ENCODE results near the gene ARHGAP24.
A peak's percentile ranks its signal among the peaks of the same experiment; 100 is the strongest.
"Not testable (repeated sequence)": the region's sequence is repeated elsewhere in the genome, so short reads cannot be mapped to it uniquely, and the experiment has no call there.

ARHGAP24 gene

DNA sequence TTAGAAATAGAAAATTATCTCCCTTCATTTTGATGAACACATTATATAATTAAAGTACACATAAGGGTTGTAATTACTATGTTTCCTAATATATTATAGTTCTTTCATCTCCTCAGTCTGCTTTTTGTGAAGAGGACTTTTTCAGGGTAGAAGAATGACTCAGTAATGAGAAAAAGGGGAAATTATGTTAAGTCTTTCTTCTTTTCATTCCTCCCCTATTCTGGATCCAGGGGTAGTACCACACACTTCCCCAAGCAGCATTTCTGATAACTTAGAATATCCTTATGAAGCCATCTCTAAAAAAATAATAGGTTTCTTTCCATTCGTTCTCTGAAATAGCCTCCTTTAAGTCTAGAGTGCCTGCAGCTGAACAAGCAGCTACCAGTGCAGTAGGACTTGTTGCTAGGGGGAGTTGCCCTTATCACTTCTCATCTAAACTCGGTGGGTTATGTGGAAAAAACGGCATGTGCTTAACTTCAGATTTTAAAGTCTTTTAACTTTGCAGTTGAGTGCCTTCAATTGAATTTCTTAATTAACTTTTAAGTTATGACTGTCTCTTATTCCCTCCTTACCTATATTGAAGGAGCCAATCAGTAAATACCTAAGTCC is 184.8 kb downstream of the ARHGAP24 start:
- no peak for DNase-seq

DNA sequence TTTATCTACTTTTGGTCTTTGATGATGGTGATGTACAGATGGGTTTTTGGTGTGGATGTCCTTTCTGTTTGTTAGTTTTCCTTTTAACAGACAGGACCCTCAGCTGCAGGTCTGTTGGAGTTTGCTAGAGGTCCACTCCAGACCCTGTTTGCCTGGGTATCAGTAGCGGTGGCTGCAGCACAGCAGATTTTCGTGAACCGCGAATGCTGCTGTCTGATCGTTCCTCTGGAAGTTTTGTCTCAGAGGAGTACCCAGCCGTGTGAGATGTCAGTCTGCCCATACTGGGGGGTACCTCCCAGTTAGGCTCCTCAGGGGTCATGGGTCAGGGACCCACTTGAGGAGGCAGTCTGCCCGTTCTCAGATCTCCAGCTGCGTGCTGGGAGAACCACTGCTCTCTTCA is 191.7 kb downstream of the ARHGAP24 start:
- DNase-seq = not testable (repeated sequence)

DNA sequence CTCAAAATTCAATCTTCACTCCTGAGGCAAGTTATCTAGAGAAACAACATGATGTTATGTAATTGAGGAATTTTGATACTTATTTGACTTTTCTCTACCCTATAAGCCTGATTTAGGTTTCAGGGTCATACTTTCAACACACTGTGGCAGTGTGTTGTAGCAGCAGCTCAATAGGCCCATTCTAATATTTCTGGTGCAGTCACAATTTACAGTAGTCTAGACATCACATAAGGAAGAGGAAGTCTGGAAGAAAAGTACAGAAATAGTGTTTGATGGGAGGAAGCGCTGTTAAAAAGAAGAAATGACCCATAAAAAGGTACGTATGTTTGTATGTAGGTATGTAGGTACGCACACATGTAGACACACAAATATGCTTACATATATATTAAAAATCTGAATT is 194.3 kb downstream of the ARHGAP24 start:
- DNase-seq = no peak

DNA sequence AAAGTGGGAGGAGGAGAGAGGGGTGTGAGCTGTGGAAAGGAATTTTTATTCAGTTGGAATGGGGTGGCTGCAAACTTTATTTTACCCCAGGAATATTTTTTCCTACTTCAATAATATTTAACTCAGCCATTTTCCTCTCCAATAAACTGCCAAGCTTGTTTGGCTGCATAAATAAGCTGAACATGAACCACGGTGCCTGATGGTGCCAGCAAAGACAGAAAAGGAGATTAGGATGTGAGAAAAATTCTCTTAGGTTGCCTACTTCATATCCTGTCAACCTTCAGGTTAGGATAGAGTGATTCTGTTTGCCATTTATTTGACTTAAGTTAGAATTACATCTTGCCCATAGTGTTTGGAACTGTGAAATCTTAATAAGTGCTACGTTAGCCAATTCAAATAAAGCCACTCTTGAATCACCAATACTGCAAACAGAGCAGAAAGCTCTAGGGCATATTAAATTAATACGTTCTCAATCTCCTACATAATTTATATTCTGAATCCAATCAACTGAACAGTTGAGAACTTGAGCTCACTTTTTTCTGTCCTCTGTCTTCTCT is 195.1 kb downstream of the ARHGAP24 start:
- no peak for DNase-seq

DNA sequence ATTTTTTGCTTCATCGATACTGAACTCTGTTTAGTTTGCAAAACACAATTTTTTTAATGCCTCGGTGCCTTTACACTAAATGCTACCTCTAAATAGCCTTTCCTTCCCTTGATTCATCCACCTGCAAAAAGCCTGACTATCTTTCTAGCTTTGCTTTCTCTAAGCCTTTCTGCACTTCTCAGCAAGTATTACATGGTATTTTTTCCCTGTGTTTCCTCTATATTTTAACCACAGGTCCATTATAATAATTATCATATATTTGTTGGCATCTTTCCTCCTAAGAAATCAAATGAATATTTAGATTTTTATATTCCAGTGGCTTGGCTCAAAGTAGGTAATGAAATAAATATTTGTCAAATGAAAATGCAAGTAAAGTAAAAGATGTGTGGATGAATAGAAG is 196.2 kb downstream of the ARHGAP24 start:
- no peak for DNase-seq

DNA sequence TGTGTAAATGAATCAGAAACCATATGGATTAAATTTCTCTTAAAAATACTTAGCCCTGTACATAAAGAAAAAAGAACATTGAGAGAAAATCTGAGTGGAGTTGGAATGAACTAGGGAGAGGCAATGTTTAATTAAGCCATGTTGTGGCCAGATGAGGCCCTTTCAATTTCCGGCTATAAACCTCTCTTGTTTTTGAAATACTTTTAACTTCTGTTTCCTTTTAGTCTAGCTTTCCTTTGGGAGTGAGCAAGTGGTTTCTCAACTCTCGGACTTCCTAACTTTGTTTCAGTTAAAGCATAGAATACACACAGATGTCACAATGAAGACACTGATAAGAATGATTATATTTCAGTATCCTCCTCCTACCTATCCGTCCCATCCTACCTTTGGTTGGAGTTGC is 197.2 kb downstream of the ARHGAP24 start:
- no peak for DNase-seq

DNA sequence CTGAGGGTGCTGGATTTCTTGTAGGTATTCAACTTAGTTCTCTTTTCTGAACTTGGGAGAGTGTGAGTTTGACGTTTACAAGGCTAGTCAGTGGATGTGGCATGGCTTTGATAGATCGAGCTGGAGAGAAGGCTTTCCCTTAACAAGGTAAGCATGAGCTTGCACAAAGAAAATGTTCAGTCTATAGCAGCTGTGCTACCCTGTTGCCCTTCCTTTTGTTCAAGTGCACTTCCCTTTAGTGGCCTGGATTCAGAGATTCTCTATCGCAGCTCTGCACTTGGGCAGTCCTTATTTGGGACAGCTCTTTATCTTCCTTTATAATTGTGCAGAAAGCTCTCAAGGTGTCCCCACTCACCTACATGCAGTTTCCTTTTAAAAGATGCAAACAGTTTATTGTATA is 198.0 kb downstream of the ARHGAP24 start:
- no peak for DNase-seq

DNA sequence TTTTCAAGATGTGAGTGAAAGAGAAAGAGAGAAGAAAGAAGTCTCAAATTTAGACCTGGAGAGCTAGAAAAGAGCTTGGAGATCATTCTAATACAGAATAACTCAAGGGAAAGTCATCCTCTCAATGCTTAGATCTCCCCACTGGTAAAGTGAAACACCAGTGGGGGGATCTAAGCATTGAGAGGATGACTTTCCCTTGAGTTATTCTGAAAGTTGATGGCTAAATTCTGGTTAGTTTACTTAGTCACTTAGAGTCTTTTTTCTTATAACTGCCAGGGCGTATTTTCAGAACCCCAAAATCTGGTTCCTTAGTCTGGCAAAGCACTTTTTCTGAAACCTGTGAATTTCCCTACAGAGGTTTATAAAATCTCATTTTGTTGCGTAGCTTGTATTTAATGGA is 198.6 kb downstream of the ARHGAP24 start:
- DNase-seq = no peak

DNA sequence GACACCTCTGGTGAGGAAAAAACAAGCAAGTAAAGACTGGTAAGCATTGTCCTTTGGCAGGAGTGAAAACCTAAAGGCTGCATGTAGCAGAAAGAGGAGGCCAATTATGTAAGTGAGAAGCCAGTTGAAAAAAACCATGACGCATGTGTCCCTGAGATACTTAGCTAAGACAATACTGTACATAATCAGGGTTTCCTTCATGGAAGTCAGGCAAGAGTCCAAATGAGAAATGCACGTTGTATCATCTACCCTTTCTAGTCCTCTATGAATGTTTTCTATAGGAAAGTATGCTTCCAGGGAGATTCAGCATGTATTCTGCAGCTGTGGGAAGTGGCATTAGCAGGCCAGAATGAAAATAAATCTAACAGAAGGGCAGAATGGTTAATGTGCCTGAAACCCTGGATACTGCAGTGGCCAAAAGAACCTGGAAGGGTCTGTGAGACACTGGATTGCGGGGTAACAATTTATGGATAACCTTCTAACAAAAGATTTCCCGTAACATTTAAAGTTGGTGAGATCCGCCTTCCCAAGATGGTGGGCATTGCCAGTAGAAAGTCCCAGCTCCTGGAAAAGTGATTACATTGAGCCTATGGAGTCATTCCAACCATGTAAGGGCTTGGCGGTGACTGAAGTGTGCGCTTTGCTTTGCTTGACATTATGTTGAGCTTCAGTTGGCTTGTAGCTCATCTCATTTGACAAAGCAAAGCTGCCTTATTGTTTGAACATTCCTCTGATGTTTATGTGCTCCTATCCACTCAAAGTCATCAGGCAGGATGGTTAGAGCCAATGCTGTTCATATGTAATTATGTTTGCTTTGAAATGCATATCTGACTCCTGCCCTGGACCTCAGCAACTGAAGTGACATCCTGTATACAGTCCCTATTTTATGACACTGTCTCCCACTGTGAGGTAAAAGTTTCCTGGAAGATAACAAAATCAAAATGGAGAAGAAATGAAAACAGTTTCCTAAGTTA is 200.4 kb downstream of the ARHGAP24 start:
- no peak for DNase-seq

DNA sequence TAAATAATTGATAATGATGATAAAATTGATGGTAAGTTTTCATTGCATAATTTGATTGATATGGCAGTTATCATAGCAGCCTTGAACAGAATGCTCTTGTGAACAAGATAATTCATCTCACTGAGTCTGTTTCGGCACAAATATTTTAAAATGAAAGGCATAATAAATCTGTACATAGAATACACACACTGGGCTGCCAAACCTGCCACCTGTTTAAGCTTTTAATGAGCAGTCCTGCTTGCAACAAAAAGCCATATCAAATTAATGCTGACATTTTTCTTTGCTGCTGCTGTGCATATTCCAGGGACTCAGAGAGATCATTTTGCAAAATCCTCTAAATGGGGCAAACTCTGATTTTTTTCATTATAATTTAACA is 201.1 kb downstream of the ARHGAP24 start:
- no peak for DNase-seq

DNA sequence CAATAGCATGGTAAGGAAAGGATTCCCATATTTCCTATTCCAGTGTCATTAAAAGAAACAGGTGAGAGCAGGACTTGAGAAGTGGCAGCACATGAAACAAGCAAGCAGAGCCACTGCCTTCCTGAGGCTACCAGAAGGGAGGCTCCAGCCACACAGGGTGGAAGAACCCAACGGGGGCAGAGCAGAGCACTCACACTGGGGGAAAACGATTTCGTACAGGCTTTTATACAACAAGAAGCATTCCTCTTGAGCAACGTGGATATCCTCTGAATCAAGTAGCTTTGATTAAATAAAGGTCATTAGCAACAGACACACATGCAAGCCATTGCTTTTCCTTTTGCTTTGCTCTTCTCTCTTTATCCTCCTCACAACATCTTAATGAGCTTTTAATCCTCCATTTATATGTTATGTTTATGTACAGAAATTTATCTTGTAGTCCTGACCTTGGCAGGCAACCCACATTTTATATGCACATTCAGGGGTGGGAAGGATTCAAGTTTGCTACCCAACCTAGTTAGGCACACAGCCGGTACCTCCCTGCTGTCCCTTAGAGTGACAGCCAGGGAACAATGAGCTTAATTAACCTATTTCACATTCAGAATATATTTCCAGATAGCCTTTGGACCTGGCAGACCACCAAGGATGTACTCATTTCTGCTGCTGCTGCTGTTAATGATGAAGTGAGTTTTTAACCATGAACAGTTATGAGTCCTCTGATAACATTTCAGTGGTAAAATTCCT is 202.1 kb downstream of the ARHGAP24 start:
- no peak for DNase-seq

DNA sequence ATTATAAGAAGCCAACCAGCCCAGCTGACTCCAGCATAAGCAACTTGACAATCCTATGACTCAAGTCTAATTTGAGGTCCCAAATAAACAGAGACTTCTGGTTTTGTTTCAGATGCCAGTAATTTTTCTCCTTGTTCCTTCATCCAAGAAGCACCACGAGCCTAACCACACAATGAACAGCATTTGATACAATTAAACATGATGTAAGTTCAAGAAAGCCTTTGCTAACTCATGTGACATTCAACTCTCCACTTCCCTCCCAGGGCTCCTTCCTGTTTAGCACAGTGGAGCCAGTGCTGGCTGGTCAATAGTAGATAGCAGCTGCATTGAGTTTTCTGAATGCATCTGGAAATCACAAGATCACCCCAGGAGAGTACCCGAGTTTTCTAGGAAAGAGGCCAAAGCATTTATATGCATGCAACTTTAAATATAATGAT is 206.3 kb downstream of the ARHGAP24 start:
- DNase-seq = peak; percentile 1

DNA sequence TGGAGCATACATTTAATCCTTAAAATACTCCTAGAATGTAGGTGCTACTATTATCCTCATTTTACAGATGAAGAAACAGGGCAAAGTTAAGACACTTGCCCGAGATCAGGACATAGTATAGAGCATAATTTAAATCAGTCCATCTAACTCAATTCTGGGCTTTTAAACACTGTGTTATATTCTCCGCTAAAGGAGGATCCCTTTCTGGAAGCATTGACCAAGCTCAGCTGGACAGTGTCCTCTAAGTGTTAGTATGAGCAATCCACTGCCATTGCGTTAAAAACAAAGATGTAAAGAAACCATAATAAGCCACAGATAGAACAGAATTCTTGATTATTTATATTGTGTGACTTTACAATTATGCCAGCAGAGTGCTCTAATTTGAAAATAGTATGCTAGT is 207.0 kb downstream of the ARHGAP24 start:
- DNase-seq = no peak

DNA sequence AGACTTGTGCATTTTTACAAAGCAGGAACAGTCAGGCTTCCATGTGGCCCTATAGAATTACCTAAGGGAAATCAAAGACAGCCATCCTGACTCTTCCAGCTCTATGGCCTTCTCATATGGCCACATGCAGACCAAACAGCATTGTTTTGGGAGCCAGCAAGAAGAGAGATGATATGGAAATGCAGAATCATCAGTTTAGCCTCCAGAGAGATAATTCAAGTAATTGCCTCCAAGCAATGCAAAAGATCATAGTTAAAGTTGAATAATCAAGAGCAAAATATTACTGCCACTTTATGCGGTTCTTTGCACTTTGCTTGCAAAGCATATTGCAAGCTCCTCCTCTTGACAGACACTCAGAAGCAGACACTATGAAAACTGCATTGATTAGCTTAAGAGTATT is 207.4 kb downstream of the ARHGAP24 start:
- no peak for DNase-seq

DNA sequence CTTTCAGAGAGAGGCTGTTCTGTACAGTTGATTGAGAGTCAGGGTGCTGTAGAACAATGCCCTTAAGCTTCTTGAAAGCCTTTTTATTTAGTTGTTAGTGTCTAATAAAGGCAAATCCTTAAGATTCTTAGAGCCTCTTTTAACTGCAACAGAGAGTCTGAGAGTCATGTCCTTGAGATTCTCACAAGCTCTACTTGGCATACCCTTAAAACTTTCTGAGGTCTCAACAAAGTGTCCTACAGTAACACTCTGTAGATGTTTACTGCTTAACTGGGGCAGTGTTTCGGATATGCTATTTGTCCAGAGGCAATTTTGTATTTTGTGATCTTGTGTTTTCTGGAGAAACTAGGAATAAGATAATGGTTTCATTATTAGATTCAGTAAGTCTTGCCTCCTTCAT is 209.7 kb downstream of the ARHGAP24 start:
- no peak for DNase-seq

DNA sequence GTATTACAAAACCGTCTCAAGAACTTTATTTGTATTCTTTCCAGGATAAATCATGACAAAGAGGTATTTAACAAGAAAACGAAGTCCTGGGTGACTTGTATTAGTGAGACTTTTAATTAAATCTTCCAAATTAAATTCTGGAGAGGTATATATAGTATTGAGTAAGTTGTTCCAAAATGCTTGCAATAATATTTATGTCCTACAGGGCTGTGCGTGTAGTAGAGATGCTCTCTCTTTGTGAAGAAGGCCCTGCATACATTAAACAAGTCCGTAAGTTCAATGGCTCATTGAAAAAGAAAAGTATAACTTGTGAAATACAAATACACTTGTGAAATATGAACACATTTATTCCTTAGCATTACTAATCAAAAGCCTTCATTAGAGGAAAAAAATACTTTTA is 211.4 kb downstream of the ARHGAP24 start:
- DNase-seq = no peak

DNA sequence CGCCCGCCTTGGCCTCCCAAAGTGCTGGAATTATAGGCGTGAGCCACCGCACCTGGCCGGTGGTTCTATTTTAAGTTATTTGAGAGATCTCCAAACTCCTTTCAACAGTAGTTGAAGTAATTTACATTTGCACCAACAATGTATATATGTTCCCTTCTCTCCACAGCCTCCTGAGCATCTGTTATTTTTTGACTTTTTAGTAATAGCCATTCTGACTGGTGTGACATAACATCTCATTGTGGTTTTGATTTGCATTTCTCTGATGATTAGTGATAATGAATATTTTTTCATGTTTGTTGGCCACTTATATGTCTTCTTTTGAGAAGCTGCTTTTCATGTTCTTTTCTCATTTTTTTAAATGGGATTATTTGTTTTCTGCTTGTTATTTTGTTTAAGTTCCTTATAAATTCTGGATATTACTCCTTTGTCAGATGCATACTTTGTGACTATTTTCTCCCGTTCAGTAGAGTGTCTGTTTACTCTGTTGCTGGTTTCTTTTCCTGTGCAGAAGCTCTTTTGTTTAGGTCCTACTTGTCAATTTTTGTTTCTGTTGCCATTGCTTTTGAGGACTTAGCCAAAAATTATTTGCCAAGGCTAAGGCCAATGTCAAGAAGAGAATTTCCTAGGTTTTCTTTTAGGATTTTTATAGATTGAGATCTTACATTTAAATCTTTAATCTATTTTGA is 213.2 kb downstream of the ARHGAP24 start:
- DNase-seq = no peak

DNA sequence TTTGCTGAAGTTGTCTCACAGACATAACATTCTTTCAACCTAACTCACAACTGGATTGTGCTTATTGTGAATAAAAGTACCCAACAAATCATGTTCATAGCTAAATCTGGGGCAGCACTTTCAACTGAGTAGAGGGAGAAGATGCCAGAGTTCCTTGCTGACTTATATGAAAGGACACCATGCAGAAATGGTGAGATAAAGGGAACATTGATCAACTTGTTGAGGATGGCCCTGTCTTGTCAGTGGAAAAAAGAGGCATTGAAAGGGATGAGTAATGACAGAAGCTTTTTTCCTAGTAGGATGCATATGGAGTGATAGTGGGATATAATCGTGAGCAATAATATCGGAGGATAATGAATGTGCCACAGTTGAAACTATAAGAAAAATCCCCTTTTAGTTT is 221.7 kb downstream of the ARHGAP24 start:
- no peak for DNase-seq

DNA sequence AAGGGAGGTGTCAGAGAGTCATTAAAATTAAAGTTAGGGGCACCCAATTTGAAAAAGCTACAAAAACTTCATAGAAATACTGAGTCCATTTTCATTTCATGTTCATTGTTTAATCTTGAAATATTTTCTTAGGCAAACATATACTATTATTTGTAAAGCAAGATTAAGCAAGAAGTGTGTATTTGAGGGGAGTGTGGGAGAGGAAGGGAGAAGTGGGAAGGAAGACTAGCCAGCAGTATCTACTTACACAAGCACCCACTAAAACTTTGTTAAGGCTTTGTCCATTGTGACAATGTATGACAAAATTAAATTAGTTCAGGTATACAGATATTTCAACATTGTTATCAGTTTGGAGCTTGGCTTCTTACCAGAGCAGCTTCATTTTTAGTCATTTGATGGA is 222.9 kb downstream of the ARHGAP24 start:
- DNase-seq = no peak

DNA sequence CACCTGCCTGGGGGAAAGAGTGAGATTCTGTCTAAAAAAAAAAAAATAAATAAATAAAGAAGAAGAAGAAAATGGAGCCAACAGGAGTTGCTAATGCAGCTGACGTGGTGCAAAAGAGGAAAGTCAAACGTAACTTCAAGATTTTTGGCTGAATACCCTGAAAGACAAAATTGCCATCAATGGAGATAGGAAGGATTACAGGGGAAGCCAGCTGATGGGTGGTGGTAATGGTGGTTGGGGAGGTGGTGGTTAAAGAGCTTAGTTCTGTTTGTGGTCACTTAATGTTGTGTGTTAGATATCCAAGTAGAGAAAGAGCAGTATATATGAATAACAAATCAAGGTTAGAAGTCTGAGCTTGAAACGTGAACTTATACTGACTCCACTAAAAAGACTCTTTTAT is 225.4 kb downstream of the ARHGAP24 start:
- DNase-seq = no peak

DNA sequence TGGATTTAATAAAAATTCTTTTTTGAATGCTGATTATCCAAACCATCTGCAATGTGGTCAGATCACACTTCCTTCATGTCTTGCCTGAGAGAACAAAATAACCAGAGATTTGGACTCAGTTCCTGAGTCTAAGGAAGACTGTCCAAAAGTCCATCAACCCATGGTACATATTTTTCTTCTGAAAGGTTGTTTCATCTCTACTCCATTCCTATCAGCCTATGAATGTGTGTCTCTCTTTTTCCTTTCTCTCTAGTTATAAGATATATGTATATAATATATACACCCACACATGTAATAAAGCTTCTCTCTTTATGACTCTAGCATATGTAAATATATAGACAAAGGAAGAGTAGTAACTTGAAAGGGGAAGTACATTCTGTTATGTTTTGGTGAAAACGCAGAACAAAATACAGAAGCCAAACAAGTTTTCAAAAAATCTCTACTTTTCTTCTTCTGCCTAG is 226.9 kb downstream of the ARHGAP24 start:
- no peak for DNase-seq

DNA sequence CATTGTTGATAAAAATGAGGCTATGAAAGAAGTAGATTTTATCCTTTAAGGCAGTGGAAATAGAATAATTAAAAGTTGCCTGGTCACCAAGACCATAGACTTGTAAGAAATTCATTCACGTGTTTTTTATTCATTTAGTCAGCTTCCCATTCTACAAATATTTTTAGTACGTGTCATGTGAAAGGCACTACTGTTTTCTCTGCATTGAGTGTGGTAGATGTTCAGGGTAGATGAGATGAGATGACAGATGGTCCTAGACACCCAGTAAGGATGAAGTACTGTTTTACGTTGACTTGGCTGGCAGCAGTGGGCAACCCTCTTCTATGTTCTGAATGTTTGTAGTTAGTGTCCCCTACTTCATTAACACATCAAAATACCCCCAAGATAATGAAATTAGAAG is 228.1 kb downstream of the ARHGAP24 start:
- no peak for DNase-seq

DNA sequence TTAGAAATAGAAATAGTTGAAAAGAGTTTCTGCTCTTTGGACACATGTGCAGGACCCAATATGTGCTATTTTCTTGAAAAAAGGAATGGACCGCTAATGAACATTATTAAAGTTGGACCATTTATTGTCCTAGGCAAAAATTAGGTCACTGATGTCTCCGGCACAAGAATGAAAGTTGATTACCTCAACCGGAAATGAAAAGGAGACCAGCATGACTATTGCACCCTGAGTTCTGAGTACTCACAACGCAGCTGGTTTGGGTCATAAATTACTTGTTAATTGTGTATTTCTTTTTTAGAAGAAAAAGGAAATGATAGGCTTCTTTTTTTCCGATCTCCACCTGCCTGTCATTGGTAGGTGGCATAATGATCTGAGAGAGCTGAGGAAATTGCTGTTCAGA is 232.7 kb downstream of the ARHGAP24 start:
- DNase-seq = no peak
